ENCODE measurements around the gene CDK4. TPM values are rescaled to one million over a fixed set of nuclear protein-coding genes. Genes with fewer than 3 reads are reported as not detected.

Gene CDK4
- total and polyA plus RNA-seq, 4 donors = 69.7 to 115 (median 89.9) TPM

GRCh38 chr12:57779736-57780135 lies 27.6 kb upstream of the CDK4 start:
- Histone ChIP-seq H3K4me3 (no peak overlapping the region), H3K9me3 (ENCODE audit: control insufficient read depth in 4 of 4, insufficient read depth in 3 of 4, low read length in 3 of 4) (no peaks in the 10 kb centered on the region), H3K9ac (ENCODE audit: insufficient read depth in 1 of 2, low read length in 2 of 2) (no peak overlapping the region), H3K4me1 (ENCODE audit: control insufficient read depth in 5 of 5, insufficient read depth in 5 of 5, low read length in 5 of 5) (peaks cover 0 to 8% (median 4%) of the 10 kb centered on the region in 5 donors), H3K27ac (ENCODE audit: low read depth in 1 of 2, low read length in 1 of 2) (no peak overlapping the region), H3K36me3 (ENCODE audit: control insufficient read depth in 4 of 4, insufficient read depth in 4 of 4, low read length in 4 of 4) (peaks cover 0 to 19% (median 8%) of the 10 kb centered on the region in 4 donors), H3K27me3 (ENCODE audit: control insufficient read depth in 3 of 3, insufficient read depth in 3 of 3, low read length in 2 of 3) (no peaks in the 10 kb centered on the region)
- WGBS, 2 donors = 50 to 79% methylated on average over 1 of the region's 1 CpG
- no peak for ATAC-seq (ENCODE audit: insufficient read depth, low FRiP score)
- DNase-seq = no peak
- no peak for TF ChIP-seq CTCF (IDR thresholded peaks at IDR 0.05; ENCODE audit: control extremely low read depth, extremely low read depth)

GRCh38 chr12:57777911-57778310 lies 25.8 kb upstream of the CDK4 start:
- H3K4me3 ChIP-seq = no peak overlapping the region
- no peak for TF ChIP-seq CTCF (IDR thresholded peaks at IDR 0.05; ENCODE audit: control extremely low read depth, extremely low read depth)
- 93 to 95% methylated on average over 7 of the region's 7 CpGs for WGBS, 2 donors

GRCh38 chr12:57777367-57777766 lies 25.3 kb upstream of the CDK4 start:
- TF ChIP-seq CTCF (IDR thresholded peaks at IDR 0.05; ENCODE audit: control extremely low read depth, extremely low read depth) = no peak
- ATAC-seq (ENCODE audit: insufficient read depth, low FRiP score) (no peak), DNase-seq (no peak)
- Histone ChIP-seq H3K4me1 (ENCODE audit: control insufficient read depth in 5 of 5, insufficient read depth in 5 of 5, low read length in 5 of 5) (peaks cover 0 to 5% (median 0%) of the 10 kb centered on the region in 5 donors), H3K36me3 (ENCODE audit: control insufficient read depth in 4 of 4, insufficient read depth in 4 of 4, low read length in 4 of 4) (peaks cover 0 to 19% (median 4%) of the 10 kb centered on the region in 4 donors), H3K27ac (ENCODE audit: low read depth in 1 of 2, low read length in 1 of 2) (no peak overlapping the region), H3K27me3 (ENCODE audit: control insufficient read depth in 3 of 3, insufficient read depth in 3 of 3, low read length in 2 of 3) (no peaks in the 10 kb centered on the region), H3K9me3 (ENCODE audit: control insufficient read depth in 4 of 4, insufficient read depth in 3 of 4, low read length in 3 of 4) (no peaks in the 10 kb centered on the region), H3K4me3 (no peak overlapping the region), H3K9ac (ENCODE audit: insufficient read depth in 1 of 2, low read length in 2 of 2) (no peak overlapping the region)
- WGBS, 2 donors = 94 to 95% methylated on average over 7 of the region's 7 CpGs

More at GRCh38 chr12:57777911-57778310, 25.8 kb upstream of the CDK4 start:
- Histone ChIP-seq H3K4me1 (ENCODE audit: control insufficient read depth in 5 of 5, insufficient read depth in 5 of 5, low read length in 5 of 5) (peaks cover 0 to 5% (median 0%) of the 10 kb centered on the region in 5 donors), H3K27me3 (ENCODE audit: control insufficient read depth in 3 of 3, insufficient read depth in 3 of 3, low read length in 2 of 3) (no peaks in the 10 kb centered on the region), H3K9me3 (ENCODE audit: control insufficient read depth in 4 of 4, insufficient read depth in 3 of 4, low read length in 3 of 4) (no peaks in the 10 kb centered on the region), H3K9ac (ENCODE audit: insufficient read depth in 1 of 2, low read length in 2 of 2) (no peak overlapping the region), H3K36me3 (ENCODE audit: control insufficient read depth in 4 of 4, insufficient read depth in 4 of 4, low read length in 4 of 4) (peaks cover 0 to 19% (median 5%) of the 10 kb centered on the region in 4 donors), H3K27ac (ENCODE audit: low read depth in 1 of 2, low read length in 1 of 2) (no peak overlapping the region)
- ATAC-seq (ENCODE audit: insufficient read depth, low FRiP score) (no peak), DNase-seq (no peak)

DNA sequence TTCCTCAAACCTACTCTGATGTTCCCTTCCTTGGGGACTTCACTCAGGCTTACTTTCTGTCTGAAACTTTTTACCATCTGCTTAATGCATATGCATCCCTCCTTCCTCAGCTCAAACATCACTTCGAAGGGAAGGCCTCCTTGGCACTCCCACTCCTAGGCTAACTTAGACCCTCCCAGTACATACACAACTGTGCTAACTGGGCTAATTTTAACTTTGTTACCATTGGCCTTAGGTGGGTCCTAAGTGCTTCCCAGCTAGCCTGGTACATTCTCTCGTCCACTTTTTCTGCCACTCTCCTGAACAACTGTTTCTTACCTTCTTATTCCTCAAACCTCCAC lies 24.1 kb upstream of the CDK4 start:
- peaks cover under 1 to 12% (median 3%) of the 10 kb centered on the region in 5 donors for H3K4me1 ChIP-seq (ENCODE audit: control insufficient read depth in 5 of 5, insufficient read depth in 5 of 5, low read length in 5 of 5)
- 91 to 98% methylated on average over 2 of the region's 2 CpGs for whole genome bisulfite sequencing, 2 donors
- no peak for ATAC-seq (ENCODE audit: insufficient read depth, low FRiP score)

More for the DNA sequence above, 24.1 kb upstream of the CDK4 start:
- no peaks in the 10 kb centered on the region for H3K9me3 ChIP-seq (ENCODE audit: control insufficient read depth in 4 of 4, insufficient read depth in 3 of 4, low read length in 3 of 4)
- peak overlapping the region in 1 of 2 donors; percentile 8 for H3K27ac ChIP-seq (ENCODE audit: low read depth in 1 of 2, low read length in 1 of 2)
- no peak overlapping the region for H3K4me3 ChIP-seq
- H3K27me3 ChIP-seq (ENCODE audit: control insufficient read depth in 3 of 3, insufficient read depth in 3 of 3, low read length in 2 of 3) = no peaks in the 10 kb centered on the region
- no peak for DNase-seq
- no peak for TF ChIP-seq CTCF (IDR thresholded peaks at IDR 0.05; ENCODE audit: control extremely low read depth, extremely low read depth)
- H3K36me3 ChIP-seq (ENCODE audit: control insufficient read depth in 4 of 4, insufficient read depth in 4 of 4, low read length in 4 of 4) = peaks cover 0 to 19% (median 4%) of the 10 kb centered on the region in 4 donors
- no peak overlapping the region for H3K9ac ChIP-seq (ENCODE audit: insufficient read depth in 1 of 2, low read length in 2 of 2)
